GM19397 (cell line): ENCODE measurements around the gene KIF1B.
"Not testable (repeated sequence)": the region's sequence is repeated elsewhere in the genome, so short reads cannot be mapped to it uniquely, and the experiment has no call there.

Experiments
- ATAC-seq: cut with Tn5 transposase; IDR thresholded peaks from one replicate; pipeline ENCODE4 v1.9.1; 2021; ENCODE audit warnings: mild to moderate bottlenecking, moderate library complexity; ENCODE audit not compliant: unreplicated experiment

KIF1B gene

GRCh38 chr1:10236405-10237156 is 26.2 kb downstream of the KIF1B start:
- ATAC-seq = no peak

DNA sequence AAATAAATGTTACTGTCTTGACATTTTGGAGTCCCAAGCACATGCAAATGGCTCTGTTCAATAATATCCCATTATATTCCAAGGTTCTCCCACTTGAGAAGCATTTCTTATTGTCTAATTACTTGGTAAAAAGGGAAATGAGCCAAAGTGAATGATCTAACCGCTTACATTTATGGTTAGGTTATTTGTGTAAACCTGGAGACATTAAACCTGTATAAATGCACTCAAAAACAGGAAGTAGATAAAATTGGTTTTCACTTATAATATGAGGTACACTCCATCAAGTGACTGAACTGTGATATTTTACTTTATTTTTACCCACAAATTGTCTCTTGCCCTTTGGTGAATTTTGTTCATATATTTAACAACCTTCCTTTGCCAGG is 26.8 kb downstream of the KIF1B start:
- no peak for ATAC-seq

DNA sequence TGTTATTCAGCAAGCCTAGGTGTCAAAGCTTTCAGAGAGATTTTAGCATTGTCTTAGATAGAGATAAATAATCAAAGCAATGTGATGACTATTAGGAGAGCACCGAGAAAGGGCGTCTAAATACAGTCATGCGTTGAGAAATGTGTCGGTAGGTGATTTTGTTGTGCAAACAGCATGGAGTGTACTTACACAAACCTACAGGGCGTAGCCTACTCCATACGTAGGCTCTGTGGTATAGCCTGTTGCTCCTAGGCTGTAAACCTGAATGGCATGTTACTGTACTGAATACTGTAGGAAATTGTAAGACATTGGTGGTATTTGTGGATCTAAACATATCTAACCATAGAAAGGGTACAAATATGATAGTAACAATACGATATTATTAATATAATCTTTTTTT is 31.8 kb downstream of the KIF1B start:
- no peak for ATAC-seq

DNA sequence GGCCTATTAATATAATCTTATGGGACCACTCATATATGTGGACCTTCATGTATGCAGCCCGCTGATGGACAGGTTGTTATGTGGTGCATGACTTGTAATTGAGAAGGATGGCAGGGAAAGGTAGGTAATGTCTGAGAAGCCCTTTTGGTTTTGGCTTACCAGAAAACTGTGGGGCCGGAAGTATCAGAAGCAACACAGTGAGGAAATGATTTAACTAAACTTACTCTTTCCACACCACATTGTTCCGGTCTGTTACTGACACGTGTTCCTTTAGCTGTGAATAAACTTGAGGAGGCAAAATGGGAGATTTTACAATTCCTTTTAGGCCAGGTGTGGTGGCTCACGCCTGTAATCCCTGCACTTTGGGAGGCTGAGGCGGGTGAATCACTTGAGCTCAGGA is 32.4 kb downstream of the KIF1B start:
- no peak for ATAC-seq

DNA sequence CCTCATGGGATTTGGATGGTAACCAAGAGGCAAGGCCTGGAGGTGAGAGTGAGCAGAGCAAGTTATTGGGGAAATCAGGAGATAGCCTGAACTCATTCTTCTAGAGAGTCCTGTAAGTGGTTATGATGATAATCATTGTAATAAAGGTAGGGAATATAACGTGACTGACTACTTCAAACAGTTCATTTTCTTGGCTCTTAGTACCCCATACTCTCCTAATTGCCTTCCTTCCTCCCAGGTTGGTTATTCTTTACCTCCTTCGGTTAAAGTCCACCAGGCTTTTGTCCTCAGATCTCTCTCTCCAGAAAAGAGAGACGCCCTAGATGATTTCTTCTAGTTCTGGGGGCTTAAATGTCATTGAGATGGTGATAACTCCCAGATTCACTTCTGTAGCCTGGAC is 35.3 kb downstream of the KIF1B start:
- ATAC-seq = no peak

GRCh38 chr1:10249808-10250457 is 39.6 kb downstream of the KIF1B start:
- ATAC-seq = no peak

- no peak for ATAC-seq
Measured at GRCh38 chr1:10250663-10251062, 40.3 kb downstream of the KIF1B start.

DNA sequence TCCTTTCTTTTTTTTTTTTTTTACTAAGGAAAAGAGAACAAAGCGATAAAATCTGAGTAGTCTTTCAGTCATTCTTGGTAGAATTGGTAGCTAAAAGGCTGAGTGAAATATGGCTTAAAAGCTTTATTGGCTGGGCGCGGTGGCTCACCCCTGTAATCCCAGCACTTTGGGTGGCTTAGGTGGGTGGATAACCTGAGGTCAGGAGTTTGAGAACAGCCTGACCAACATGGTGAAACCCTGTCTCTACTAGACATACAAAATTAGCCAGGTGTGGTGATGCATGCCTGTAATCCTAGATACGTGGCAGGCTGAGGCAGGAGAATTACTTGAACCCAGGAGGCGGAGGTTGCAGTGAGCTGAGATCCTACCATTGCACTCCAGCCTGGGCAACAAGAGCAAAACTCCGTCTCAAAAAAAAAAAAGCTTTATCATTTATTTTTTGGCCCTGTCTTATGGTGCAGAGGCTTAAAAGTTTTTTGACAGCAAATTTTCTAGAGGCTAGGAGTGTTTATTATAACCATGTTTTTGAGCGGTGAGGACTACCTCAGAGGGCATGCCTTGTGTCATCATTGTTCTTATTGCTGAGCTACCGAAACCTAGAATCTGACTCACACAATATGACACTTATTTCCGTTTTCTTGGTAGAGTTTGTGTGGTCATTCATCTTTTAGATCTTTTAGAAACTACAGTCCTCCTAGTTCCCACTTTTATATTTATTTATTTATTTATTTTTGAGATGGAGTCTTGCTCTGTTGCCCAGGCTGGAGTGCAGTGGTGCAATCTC is 41.1 kb downstream of the KIF1B start:
- not testable (repeated sequence) for ATAC-seq

- no peak for ATAC-seq
Measured at GRCh38 chr1:10252508-10252907, 42.1 kb downstream of the KIF1B start.

GRCh38 chr1:10253149-10253548 is 42.8 kb downstream of the KIF1B start:
- ATAC-seq = no peak

GRCh38 chr1:10253755-10254154 is 43.4 kb downstream of the KIF1B start:
- no peak for ATAC-seq

DNA sequence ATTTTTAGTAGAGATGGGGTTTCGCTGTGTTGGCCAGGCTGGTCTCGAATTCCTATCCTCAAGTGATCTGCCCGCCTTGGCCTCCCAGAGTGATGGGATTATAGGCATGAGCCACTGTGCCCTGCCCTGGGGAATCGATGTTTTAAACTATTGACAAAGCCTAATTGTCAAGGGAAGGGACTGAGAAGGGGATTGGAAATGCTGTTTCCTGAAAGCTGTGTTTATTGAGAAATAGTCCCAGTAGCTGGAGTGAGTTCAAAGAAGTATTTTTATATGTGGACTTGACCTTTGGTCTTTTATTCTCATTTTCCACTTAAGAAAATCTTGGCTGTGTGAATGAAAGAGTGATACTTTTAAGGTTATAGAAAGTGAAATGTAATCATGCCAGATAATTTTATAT is 47.5 kb downstream of the KIF1B start:
- no peak for ATAC-seq

DNA sequence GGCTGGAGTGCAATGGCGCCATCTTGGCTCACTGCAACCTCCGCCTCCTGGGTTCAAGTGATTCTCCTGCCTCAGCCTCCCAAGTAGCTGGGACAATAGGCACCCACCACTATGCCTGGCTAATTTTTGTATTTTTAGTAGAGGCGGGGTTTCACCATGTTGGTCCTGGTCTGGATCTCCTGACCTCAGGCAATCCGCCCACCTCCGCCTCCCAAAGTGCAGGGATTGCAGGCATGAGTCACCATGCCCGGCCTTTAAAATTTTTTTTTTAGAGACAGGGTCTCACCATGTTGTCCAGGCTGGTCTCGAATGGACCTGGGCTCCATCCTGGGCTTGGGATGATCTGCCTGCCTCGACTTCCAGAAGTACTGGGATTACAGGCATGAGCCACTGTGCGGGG is 49.2 kb downstream of the KIF1B start:
- not testable (repeated sequence) for ATAC-seq

DNA sequence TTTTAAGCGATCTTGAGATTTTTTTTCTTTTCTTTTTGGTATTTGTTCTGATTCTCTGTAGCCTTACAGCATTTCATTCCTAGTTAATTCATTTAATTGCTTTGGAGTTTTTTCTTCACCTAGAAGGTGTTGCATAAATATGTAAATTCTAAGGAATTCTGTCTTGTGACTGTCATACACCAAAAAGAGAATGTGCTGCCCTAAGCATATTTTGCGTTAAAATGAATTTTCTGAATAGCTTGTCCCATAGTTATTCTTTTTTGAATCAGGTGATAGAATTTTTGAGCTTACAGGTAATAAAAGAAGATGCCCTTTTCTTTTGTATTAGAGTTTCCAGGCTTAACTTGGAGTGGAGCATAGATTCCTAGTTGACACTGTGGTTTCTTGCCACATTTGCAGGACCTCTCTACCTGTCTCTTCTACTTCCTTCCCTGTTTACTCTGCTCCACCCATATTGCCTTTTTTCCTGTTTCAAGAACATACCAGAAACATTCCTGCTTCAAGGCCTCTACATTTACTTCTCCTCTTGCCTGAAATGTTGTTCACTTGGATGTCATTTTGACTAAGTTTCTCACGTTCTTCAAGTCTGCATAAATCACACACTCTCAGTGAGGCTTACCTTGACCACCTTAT is 53.2 kb downstream of the KIF1B start:
- ATAC-seq = no peak

DNA sequence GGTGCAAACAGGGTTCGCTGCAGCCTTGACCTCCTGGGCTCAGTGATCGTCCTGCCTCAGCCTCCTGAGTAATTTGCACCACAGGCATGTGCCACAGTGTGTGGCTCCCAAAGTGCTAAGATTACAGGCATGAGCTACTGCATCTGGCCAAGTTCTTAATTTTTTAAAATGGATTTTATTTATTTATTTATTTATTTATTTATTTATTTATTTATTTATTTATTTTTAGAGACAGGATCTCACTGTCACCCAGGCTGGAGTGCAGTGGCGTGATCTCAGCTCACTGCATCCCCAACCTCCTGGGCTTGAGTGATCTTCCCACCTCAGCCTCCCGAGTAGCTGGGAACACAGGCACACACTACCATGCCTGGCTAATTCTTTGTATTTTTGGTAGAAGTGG is 54.7 kb downstream of the KIF1B start:
- no peak for ATAC-seq

- no peak for ATAC-seq
Measured at GRCh38 chr1:10265900-10266299, 55.5 kb downstream of the KIF1B start.

GRCh38 chr1:10267319-10267718 is 56.9 kb downstream of the KIF1B start:
- ATAC-seq = no peak

- ATAC-seq = no peak
Measured at GRCh38 chr1:10267921-10268320, 57.6 kb downstream of the KIF1B start.

DNA sequence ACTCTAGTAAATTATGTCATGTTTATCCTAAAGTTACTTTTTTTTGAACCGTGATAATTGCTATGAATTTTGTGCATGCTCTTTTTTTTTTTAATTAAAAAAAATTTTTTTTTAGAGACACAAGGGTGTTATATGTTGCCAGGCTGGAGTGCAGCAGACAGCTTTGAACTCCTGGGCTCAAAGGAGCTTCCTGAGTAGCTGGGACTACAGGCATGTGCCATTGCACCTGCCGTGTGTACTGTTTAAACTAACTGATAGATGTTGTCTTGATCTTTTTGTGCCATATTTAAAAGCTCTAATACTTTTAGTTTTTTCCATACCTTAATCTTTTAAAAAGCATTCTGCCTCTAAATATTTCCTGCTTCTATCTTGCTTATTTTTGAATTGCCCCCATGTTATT is 60.7 kb downstream of the KIF1B start:
- ATAC-seq = no peak

GRCh38 chr1:10271869-10272268 is 61.5 kb downstream of the KIF1B start:
- no peak for ATAC-seq

GRCh38 chr1:10272274-10272673 is 61.9 kb downstream of the KIF1B start:
- no peak for ATAC-seq
